Panc1 (cell line): ENCODE results near the gene NFIB. TPM values are rescaled to one million over a fixed set of nuclear protein-coding genes. Genes with fewer than 3 reads are reported as not detected.

Experiments used
- ATAC-seq: fragments of 200-7000 bp; cut with Tn5 transposase; 2 replicates; pipeline ENCODE4 v1.9.1; 2020; ENCODE audit warnings: mild to moderate bottlenecking, moderate library complexity
- BruUV-seq: library from RNA; stranded (reverse); fragments of 400-500 nt; replicated peaks from 2 replicates; lab custom pipeline; 2021; lab: Mats Ljungman, UMichigan
- CTCF ChIA-PET: fragments of 300-600 bp; sonication (Branson Sonifier 250); formaldehyde crosslinking; loops from one replicate; lab custom pipeline; 2022; ENCODE audit warnings: antibody characterized with exemption; lab: Charles Lee
- POLR2A ChIA-PET: fragments of 300-600 bp; sonication (Branson Sonifier 250); formaldehyde crosslinking; loops from one replicate; lab custom pipeline; 2022; ENCODE audit warnings: antibody characterized with exemption; lab: Charles Lee
- DNase-seq: peaks from one replicate; pipeline ENCODE4 v3.0.0-alpha.2; 2010; ENCODE audit warnings: low read depth, low spot score
- H3K27ac ChIP-seq: 2 replicates; pipeline ENCODE4 v1.5.1; 2011; ENCODE audit warnings: mild to moderate bottlenecking, low read length, inconsistent platforms
- H3K27me3 ChIP-seq: fragments of 200-500 bp; sonication (Bioruptor generic); 2 replicates; pipeline ENCODE4 v1.6.0; 2014; ENCODE audit warnings: low read length, inconsistent platforms; ENCODE audit not compliant: control insufficient read depth, insufficient read depth
- H3K36me3 ChIP-seq: fragments of 200-500 bp; sonication (Bioruptor generic); 2 replicates; pipeline ENCODE4 v1.5.1; 2014; ENCODE audit warnings: inconsistent platforms, mild to moderate bottlenecking, low read length, moderate library complexity; ENCODE audit not compliant: control insufficient read depth, insufficient read depth
- H3K4me1 ChIP-seq: 2 replicates; pipeline ENCODE4 v1.5.1; 2011; ENCODE audit warnings: inconsistent platforms, mild to moderate bottlenecking, low read length, moderate library complexity; ENCODE audit not compliant: control insufficient read depth, insufficient read depth
- H3K4me3 ChIP-seq, 2 experiments: 2 replicates each; pipeline ENCODE4 v1.5.1; 2011 to 2012; ENCODE audit warnings: low read depth in 2 of 2, low read length in 2 of 2, mild to moderate bottlenecking in 2 of 2, inconsistent platforms in 1 of 2, moderate library complexity in 1 of 2
- H3K9me3 ChIP-seq: fragments of 200-500 bp; sonication (Bioruptor generic); 2 replicates; pipeline ENCODE4 v1.5.1; 2014; ENCODE audit warnings: low read depth, mild to moderate bottlenecking, inconsistent platforms, low read length, moderate library complexity; ENCODE audit not compliant: control insufficient read depth, insufficient read depth
- CTCF ChIP-seq: fragments of 450-650 bp; IDR thresholded peaks from 2 replicates; pipeline ENCODE4 v1.5.1; 2017; ENCODE audit warnings: mild to moderate bottlenecking
- POLR2AphosphoS5 ChIP-seq: IDR thresholded peaks from 2 replicates; pipeline ENCODE4 v1.6.1; 2012; ENCODE audit warnings: mild to moderate bottlenecking, low read depth, low read length, moderate library complexity
- REST ChIP-seq, 2 experiments: IDR thresholded peaks; 2 replicates each; pipeline ENCODE4 v1.6.1; 2011 to 2012; ENCODE audit warnings: low read depth in 2 of 2, control low read depth in 1 of 2, low read length in 1 of 2, mild to moderate bottlenecking in 1 of 2, moderate library complexity in 1 of 2; ENCODE audit not compliant: insufficient read depth in 1 of 2
- SIN3A ChIP-seq: IDR thresholded peaks from 2 replicates; pipeline ENCODE4 v1.6.1; 2012; ENCODE audit warnings: low read depth, mild to moderate bottlenecking, low read length, moderate library complexity, borderline replicate concordance; ENCODE audit not compliant: insufficient read depth
- TCF7L2 ChIP-seq: IDR thresholded peaks from 2 replicates; pipeline ENCODE4 v1.6.1; 2011; ENCODE audit warnings: mild to moderate bottlenecking, low read depth, low read length, inconsistent platforms
- in situ Hi-C: cut with HindIII; loops from 2 replicates; pipeline ENCODE4 v1.10.0; 2016; ENCODE audit warnings: low sequenced_read_pairs, low pct_unique_long_range_greater_than_20kb
- intact Hi-C: fragments of 100-400 bp; cut with micrococcal nuclease; formaldehyde crosslinking; loops from one replicate; pipeline ENCODE4 v1.10.0; 2022; ENCODE audit not compliant: unreplicated experiment
- total RNA-seq: library from RNA; stranded (reverse); gene quantifications from one replicate; pipeline ENCODE4 v1.2.1, GENCODE V29; 2021; ENCODE audit not compliant: unreplicated experiment

Gene NFIB
- total RNA-seq, 1 experiment from 2014 or later = 26.7 TPM

- BruUV-seq = no TSS peak
- Histone ChIP-seq H3K4me1 (no peaks in the 10 kb centered on the region), H3K36me3 (no peaks in the 10 kb centered on the region), H3K4me3 (no peak overlapping the region), H3K9me3 (no peaks in the 10 kb centered on the region), H3K27ac (no peak overlapping the region), H3K27me3 (no peaks in the 10 kb centered on the region)
- in situ Hi-C loops (no loop called here), intact Hi-C loops (no loop called here)
- no peak for TF ChIP-seq TCF7L2
- TF ChIP-seq SIN3A = no peak
- ChIA-PET POLR2A (no interaction called here), CTCF (no interaction called here)
- no peak for DNase-seq
- no peak for ATAC-seq
Observed at GRCh38 chr9:14064940-14065339, 249.0 kb downstream of the NFIB start.

- TF ChIP-seq SIN3A (no peak), POLR2AphosphoS5 (no peak), TCF7L2 (no peak), REST (IDR thresholded peaks at IDR 0.05; ENCODE audit: insufficient read depth in 1 of 2, low read depth in 2 of 2, low read length in 1 of 2) (no peak)
- BruUV-seq = no TSS peak
- Histone ChIP-seq H3K9me3 (no peaks in the 10 kb centered on the region), H3K27ac (no peak overlapping the region), H3K4me1 (no peaks in the 10 kb centered on the region), H3K27me3 (no peaks in the 10 kb centered on the region), H3K36me3 (no peaks in the 10 kb centered on the region), H3K4me3 (no peak overlapping the region)
- ChIA-PET POLR2A (no interaction called here), CTCF (no interaction called here)
- ATAC-seq (no peak), DNase-seq (no peak)
- in situ Hi-C loops (no loop called here), intact Hi-C loops (no loop called here)
Observed at GRCh38 chr9:14063756-14064155, 250.2 kb downstream of the NFIB start.

- intact Hi-C loops (no loop called here), in situ Hi-C loops (no loop called here)
- Histone ChIP-seq H3K27ac (no peak overlapping the region), H3K4me1 (no peaks in the 10 kb centered on the region), H3K27me3 (no peaks in the 10 kb centered on the region), H3K9me3 (no peaks in the 10 kb centered on the region), H3K36me3 (no peaks in the 10 kb centered on the region), H3K4me3 (no peak overlapping the region)
- DNase-seq = no peak
- TF ChIP-seq REST (IDR thresholded peaks at IDR 0.05; ENCODE audit: insufficient read depth in 1 of 2, low read depth in 2 of 2, low read length in 1 of 2) (no peak), POLR2AphosphoS5 (no peak), TCF7L2 (no peak), CTCF (no peak), SIN3A (no peak)
- BruUV-seq = no TSS peak
- ATAC-seq = no peak
- ChIA-PET CTCF (no interaction called here), POLR2A (no interaction called here)
Observed at GRCh38 chr9:14062586-14063221, 251.2 kb downstream of the NFIB start.
